Measurements from ENCODE around the gene HIVEP3. TPM values are rescaled to one million over a fixed set of nuclear protein-coding genes. Genes with fewer than 3 reads are reported as not detected.

The HIVEP3 gene
- polyA plus RNA-seq, 1 of the 3 experiments (the other 2 are of a cell fraction), result 6.4 TPM

- CTCF ChIA-PET, result interaction anchor here (2.1 kb wide), 1 partner anchor 34 kb away, joined by 5 read pairs; no protein-coding TSS in a partner anchor
- H3K4me2 ChIP-seq, result no peak overlapping the region
Observed at GRCh38 chr1:41607808-41608207, 310.9 kb downstream of the HIVEP3 start.

GRCh38 chr1:41599912-41600311, 318.8 kb downstream of the HIVEP3 start:
- H3K9me3 ChIP-seq, result no peaks in the 10 kb centered on the region
- no peaks in the 10 kb centered on the region for H3K36me3 ChIP-seq (replicated peaks in 1 of 2; ENCODE audit: control insufficient read depth in 1 of 2, insufficient read depth in 2 of 2, low read length in 1 of 2)
- DNase-seq, result no peak
- H3K9ac ChIP-seq, result no peak overlapping the region
- CTCF ChIA-PET, result interaction anchor here (2.9 kb wide), 1 partner anchor 25 kb away, joined by 13 read pairs; no protein-coding TSS in a partner anchor
- H3K4me3 ChIP-seq (ENCODE audit: low read depth in 2 of 2, low read length in 1 of 2), result no peak overlapping the region
- no peaks in the 10 kb centered on the region for H3K4me1 ChIP-seq (ENCODE audit: control insufficient read depth in 1 of 2, insufficient read depth in 2 of 2, low read depth in 1 of 2, low read length in 1 of 2)
- no peaks in the 10 kb centered on the region for H4K20me1 ChIP-seq (ENCODE audit: insufficient read depth)
- 76% methylated on average over 5 of the region's 5 CpGs for WGBS (ENCODE audit: low lambda C conversion rate)
- H3K79me2 ChIP-seq (ENCODE audit: insufficient read depth), result no peaks in the 10 kb centered on the region
- no peak overlapping the region for H3K27ac ChIP-seq (ENCODE audit: low read depth in 2 of 2, low read length in 1 of 2)
- TF ChIP-seq IRF3 (IDR thresholded peaks at IDR 0.05; ENCODE audit: low read depth, low read length) (no peak), SIN3A (IDR thresholded peaks at IDR 0.05; ENCODE audit: borderline replicate concordance, low read depth, low read length) (no peak), TEAD4 (IDR thresholded peaks at IDR 0.05; ENCODE audit: borderline replicate concordance, insufficient read depth) (peak; percentile 32; the same call in 1 of the 2 replicates), MEF2A (IDR thresholded peaks at IDR 0.05; ENCODE audit: borderline replicate concordance, low read depth) (no peak), RXRA (IDR thresholded peaks at IDR 0.05; ENCODE audit: borderline replicate concordance, low read depth) (no peak), CTCF (IDR thresholded peaks at IDR 0.05) (peak; percentile 64), USF1 (IDR thresholded peaks at IDR 0.05; ENCODE audit: borderline replicate concordance, low read depth) (no peak), TCF12 (IDR thresholded peaks at IDR 0.05) (no peak), ZBTB33 (IDR thresholded peaks at IDR 0.05; ENCODE audit: borderline replicate concordance, low read depth) (no peak), NRF1 (IDR thresholded peaks at IDR 0.05; ENCODE audit: low read depth, low read length) (no peak), FOSL2 (IDR thresholded peaks at IDR 0.05; ENCODE audit: borderline replicate concordance, low read depth) (no peak), ELF1 (IDR thresholded peaks at IDR 0.05) (no peak), MXI1 (IDR thresholded peaks at IDR 0.05; ENCODE audit: low read depth, low read length) (no peak), PBX3 (IDR thresholded peaks at IDR 0.05) (no peak), RAD21 (IDR thresholded peaks at IDR 0.05; ENCODE audit: low read length) (peak; percentile 12; the same call in 1 of the 2 replicates), RFX5 (IDR thresholded peaks at IDR 0.05; ENCODE audit: low read length) (no peak), JUND (IDR thresholded peaks at IDR 0.05) (no peak)
- no peak overlapping the region for H3K4me2 ChIP-seq
- no peaks in the 10 kb centered on the region for H3F3A ChIP-seq (replicated peaks; ENCODE audit: insufficient read depth)
- no peaks in the 10 kb centered on the region for H3K9me2 ChIP-seq
- POLR2A ChIA-PET, result no interaction called here
- H3K27me3 ChIP-seq (ENCODE audit: insufficient read depth), result no peaks in the 10 kb centered on the region
- no peak overlapping the region for H2AFZ ChIP-seq (ENCODE audit: low read depth)

More at GRCh38 chr1:41607808-41608207, 310.9 kb downstream of the HIVEP3 start:
- H3K9ac ChIP-seq, result no peak overlapping the region
- no peak overlapping the region for H3K27ac ChIP-seq (ENCODE audit: low read depth in 2 of 2, low read length in 1 of 2)
- no peaks in the 10 kb centered on the region for H3K9me2 ChIP-seq
- no peak for DNase-seq
- no peak overlapping the region for H2AFZ ChIP-seq (ENCODE audit: low read depth)
- H3K9me3 ChIP-seq, result no peaks in the 10 kb centered on the region
- H3F3A ChIP-seq (replicated peaks; ENCODE audit: insufficient read depth), result no peaks in the 10 kb centered on the region
- H3K36me3 ChIP-seq (replicated peaks in 1 of 2; ENCODE audit: control insufficient read depth in 1 of 2, insufficient read depth in 2 of 2, low read length in 1 of 2), result no peaks in the 10 kb centered on the region
- no peaks in the 10 kb centered on the region for H4K20me1 ChIP-seq (ENCODE audit: insufficient read depth)
- POLR2A ChIA-PET, result no interaction called here
- H3K4me1 ChIP-seq (ENCODE audit: control insufficient read depth in 1 of 2, insufficient read depth in 2 of 2, low read depth in 1 of 2, low read length in 1 of 2), result peaks cover 0 to 14% of the 10 kb centered on the region in 2 experiments; a peak in 1 of 4 replicates
- WGBS (ENCODE audit: low lambda C conversion rate), result 74% methylated on average over 5 of the region's 5 CpGs
- no peaks in the 10 kb centered on the region for H3K27me3 ChIP-seq (ENCODE audit: insufficient read depth)
- no peaks in the 10 kb centered on the region for H3K79me2 ChIP-seq (ENCODE audit: insufficient read depth)
- no peak for TF ChIP-seq FOXJ3 (CRISPR knock-in tag; IDR thresholded peaks at IDR 0.05)
- no peak overlapping the region for H3K4me3 ChIP-seq (ENCODE audit: low read depth in 2 of 2, low read length in 1 of 2)
